Measurements from ENCODE around the gene SLC24A4.

Gene SLC24A4

GRCh38 chr14:92546347-92547053 is 223.5 kb downstream of the SLC24A4 start:
- no peaks in the 10 kb centered on the region for H3K36me3 ChIP-seq (ENCODE audit: low read length)
- H3K4me3 ChIP-seq (ENCODE audit: insufficient read depth, low read length, poor library complexity, severe bottlenecking) = no peak overlapping the region
- no peaks in the 10 kb centered on the region for H3K79me2 ChIP-seq (ENCODE audit: insufficient read depth, low read length)
- no peak overlapping the region for H3K4me2 ChIP-seq (ENCODE audit: low read depth, low read length, poor library complexity, severe bottlenecking)
- no peak overlapping the region for H3K27ac ChIP-seq (ENCODE audit: low read depth, low read length)
- H3F3A ChIP-seq (ENCODE audit: insufficient read depth) = no peaks in the 10 kb centered on the region
- no peaks in the 10 kb centered on the region for H3K27me3 ChIP-seq (ENCODE audit: low read length)
- no peaks in the 10 kb centered on the region for H3K9me3 ChIP-seq (ENCODE audit: insufficient read depth, low read length)
- no peak overlapping the region for H3K9ac ChIP-seq (ENCODE audit: low read length)
- no peaks in the 10 kb centered on the region for H4K20me1 ChIP-seq (ENCODE audit: low read depth, low read length)
- TF ChIP-seq EZH2phosphoT487 (conservative IDR thresholded peaks at IDR 0.05; ENCODE audit: low read length) = no peak
- TF ChIP-seq CTCF (IDR thresholded peaks at IDR 0.05; ENCODE audit: insufficient read depth, low read length, poor library complexity, severe bottlenecking) = no peak
- H2AFZ ChIP-seq (ENCODE audit: low read depth, low read length, severe bottlenecking) = no peak overlapping the region
- H3K9me2 ChIP-seq (replicated peaks; ENCODE audit: insufficient read depth, low read length) = no peaks in the 10 kb centered on the region

GRCh38 chr14:92549105-92549858 is 226.3 kb downstream of the SLC24A4 start:
- Histone ChIP-seq H3K27me3 (ENCODE audit: low read length) (no peaks in the 10 kb centered on the region), H3K79me2 (ENCODE audit: insufficient read depth, low read length) (no peaks in the 10 kb centered on the region), H3K9ac (ENCODE audit: low read length) (no peak overlapping the region), H3K9me2 (replicated peaks; ENCODE audit: insufficient read depth, low read length) (no peaks in the 10 kb centered on the region), H3F3A (ENCODE audit: insufficient read depth) (no peaks in the 10 kb centered on the region), H3K4me2 (ENCODE audit: low read depth, low read length, poor library complexity, severe bottlenecking) (no peak overlapping the region), H3K9me3 (ENCODE audit: insufficient read depth, low read length) (no peaks in the 10 kb centered on the region), H2AFZ (ENCODE audit: low read depth, low read length, severe bottlenecking) (no peak overlapping the region), H3K36me3 (ENCODE audit: low read length) (no peaks in the 10 kb centered on the region), H3K4me3 (ENCODE audit: insufficient read depth, low read length, poor library complexity, severe bottlenecking) (no peak overlapping the region), H3K27ac (ENCODE audit: low read depth, low read length) (no peak overlapping the region), H4K20me1 (ENCODE audit: low read depth, low read length) (no peaks in the 10 kb centered on the region)
- TF ChIP-seq CTCF (IDR thresholded peaks at IDR 0.05; ENCODE audit: insufficient read depth, low read length, poor library complexity, severe bottlenecking) (no peak), EZH2phosphoT487 (conservative IDR thresholded peaks at IDR 0.05; ENCODE audit: low read length) (no peak)

- no peak overlapping the region for H3K4me3 ChIP-seq (ENCODE audit: insufficient read depth, low read length, poor library complexity, severe bottlenecking)
- H3K27ac ChIP-seq (ENCODE audit: low read depth, low read length) = no peak overlapping the region
- no peaks in the 10 kb centered on the region for H4K20me1 ChIP-seq (ENCODE audit: low read depth, low read length)
- H3K4me2 ChIP-seq (ENCODE audit: low read depth, low read length, poor library complexity, severe bottlenecking) = no peak overlapping the region
- no peak overlapping the region for H2AFZ ChIP-seq (ENCODE audit: low read depth, low read length, severe bottlenecking)
- no peaks in the 10 kb centered on the region for H3K79me2 ChIP-seq (ENCODE audit: insufficient read depth, low read length)
- H3K36me3 ChIP-seq (ENCODE audit: low read length) = no peaks in the 10 kb centered on the region
- no peaks in the 10 kb centered on the region for H3K9me2 ChIP-seq (replicated peaks; ENCODE audit: insufficient read depth, low read length)
- no peaks in the 10 kb centered on the region for H3F3A ChIP-seq (ENCODE audit: insufficient read depth)
- H3K9ac ChIP-seq (ENCODE audit: low read length) = no peak overlapping the region
- TF ChIP-seq CTCF (IDR thresholded peaks at IDR 0.05; ENCODE audit: insufficient read depth, low read length, poor library complexity, severe bottlenecking) = no peak
- TF ChIP-seq EZH2phosphoT487 (conservative IDR thresholded peaks at IDR 0.05; ENCODE audit: low read length) = no peak
- no peaks in the 10 kb centered on the region for H3K9me3 ChIP-seq (ENCODE audit: insufficient read depth, low read length)
- no peaks in the 10 kb centered on the region for H3K27me3 ChIP-seq (ENCODE audit: low read length)
Measured at GRCh38 chr14:92549859-92550230, 226.9 kb downstream of the SLC24A4 start.
